Measurements from ENCODE around the gene VASN.

The VASN gene

DNA sequence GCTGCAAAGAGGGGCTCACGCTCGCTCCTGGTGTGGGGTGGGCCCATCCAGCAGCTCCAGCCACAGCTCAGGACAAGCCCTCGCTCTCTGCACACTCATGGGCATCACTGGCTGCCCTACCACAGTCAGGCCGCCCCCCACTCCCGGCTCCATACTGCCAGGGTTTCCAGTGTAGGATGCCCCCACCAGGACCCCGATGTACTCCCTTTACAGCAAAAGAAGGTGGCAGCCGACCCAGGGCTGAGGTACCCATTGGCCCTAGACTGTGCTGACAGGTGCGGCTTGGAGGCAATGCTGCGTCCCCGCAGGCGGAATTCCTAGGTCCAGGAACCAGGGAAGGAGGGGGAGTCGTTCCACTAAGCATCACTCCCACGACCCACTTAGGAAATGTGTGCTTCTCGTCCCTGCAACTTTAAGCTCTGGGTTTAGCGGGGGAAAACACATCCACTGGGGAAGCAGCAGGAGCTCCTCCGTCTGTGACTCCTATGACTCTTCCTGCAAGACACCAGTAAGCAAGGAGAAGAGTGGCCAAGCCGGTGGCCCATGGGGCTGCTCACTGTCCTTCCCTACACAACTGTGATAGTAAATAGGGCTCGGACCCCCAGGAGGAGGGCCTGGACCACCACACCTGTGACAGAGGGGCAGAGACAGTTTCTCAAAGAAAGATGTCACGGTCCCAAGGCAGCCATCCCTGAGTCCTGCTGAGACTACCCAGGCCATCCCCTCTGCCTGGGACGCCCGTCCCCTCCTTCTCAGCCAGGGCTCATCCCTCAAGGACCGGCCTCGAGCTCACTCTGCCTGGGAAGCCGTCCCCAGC, 31.7 kb downstream of the VASN start:
- no peak for DNase-seq (ENCODE audit: low read depth)

DNA sequence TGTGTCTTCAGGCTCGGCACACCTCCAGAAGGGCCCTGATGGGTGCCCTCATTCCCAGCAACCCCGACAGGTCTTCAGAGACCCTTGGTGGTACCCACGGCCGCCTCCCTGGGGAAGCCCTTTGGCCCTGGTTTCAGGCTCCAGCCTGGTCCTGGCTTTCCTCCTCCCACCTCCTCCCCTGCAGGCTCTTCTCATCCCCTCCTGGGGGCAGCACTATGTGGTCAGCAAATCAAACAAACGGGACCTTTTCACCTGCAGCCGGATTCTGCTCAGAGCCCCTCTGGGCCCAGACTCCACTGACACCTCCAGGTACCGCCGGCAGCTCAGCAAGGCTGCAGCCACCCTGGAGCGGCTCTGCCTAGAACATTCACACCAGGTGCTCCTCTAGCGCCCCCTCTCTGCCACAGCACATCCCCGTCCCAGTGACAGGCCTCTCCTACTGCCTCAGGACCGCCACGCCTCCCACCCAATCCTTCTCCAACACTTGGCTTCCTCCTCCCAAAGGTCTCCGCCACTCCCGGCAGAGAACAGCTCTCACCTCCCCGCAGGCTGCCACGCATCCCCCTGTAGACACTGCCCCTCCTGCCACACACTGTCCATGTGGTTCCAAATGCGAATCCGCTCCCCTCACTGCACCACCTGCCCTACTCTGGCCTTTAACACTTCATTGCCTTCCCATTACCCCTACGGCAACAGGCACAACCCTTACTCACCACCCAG, 32.8 kb downstream of the VASN start:
- DNase-seq (ENCODE audit: low read depth): no peak

DNA sequence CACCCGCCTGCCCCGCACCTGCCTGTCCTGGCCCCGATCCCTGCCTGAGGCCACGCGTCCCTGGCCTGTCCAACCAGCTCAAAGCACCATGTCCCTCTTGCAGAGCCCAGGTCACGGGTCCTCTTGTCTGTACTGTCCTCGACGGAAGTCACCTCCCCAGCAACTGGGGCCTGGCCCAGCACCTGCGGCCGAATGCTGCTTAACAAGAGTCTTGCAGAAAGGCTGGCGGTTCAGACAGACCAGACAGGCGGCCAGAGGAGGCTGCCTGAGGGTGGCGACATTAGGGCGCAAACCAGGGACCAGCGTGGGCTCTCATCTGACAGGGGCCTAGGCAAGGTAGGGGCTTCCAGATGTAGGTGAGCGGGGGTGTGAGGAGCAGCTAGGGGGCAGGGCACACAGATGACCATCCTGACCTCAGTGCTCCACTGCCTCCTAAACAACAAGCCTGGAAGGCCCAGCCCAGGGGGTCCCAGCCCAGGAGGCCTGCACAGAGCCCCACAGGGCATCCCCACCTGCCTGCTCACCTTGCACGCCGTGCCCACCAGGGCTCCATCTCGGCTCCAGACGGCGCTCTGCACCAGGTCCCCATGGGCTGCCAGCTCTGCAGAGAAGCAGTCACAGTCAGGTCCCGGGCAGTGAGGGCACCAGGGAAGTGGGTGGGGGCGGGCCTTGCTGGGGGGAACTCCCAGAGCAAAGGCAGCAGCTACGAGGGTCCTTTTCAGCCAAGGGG, 33.5 kb downstream of the VASN start:
- DNase-seq (ENCODE audit: low read depth): no peak

DNA sequence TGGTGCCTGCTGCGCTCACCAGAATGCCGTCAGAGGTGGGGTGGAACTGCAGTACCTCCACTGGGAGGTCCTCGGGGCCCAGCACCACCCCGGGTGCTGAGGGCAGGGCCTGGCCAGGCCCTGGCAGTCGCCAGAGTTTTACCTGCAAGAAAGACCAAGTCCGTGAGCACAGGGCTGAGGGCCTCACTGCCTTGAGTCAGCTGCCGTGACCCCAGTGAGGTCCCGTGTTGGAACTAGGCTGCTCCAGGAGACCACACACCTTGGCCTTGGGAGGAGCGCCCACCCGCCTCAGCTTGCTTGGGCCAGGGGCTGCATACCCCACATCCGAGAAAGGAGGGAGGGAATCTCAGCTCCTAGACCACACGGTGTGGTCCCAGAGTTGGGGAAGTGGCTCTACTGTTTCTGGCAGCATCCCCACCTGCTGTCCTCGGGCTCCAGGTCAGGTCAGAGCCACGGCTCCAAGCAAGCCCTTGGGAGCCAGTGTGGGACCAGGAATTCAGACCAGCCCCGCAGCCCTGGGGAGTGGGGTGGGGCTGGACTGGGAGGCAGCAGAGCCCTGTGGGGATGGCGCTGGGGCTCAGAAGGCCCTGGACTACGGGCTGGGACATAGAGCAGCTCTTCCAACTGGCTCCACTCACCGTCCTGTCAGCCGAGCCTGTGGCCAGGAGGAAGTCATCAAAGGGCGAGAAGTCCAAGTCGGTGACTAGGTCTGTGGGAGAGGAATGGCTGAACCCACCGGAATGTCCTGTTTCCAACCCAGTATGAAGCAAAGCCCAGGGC, 36.1 kb downstream of the VASN start:
- no peak for DNase-seq (ENCODE audit: low read depth)

DNA sequence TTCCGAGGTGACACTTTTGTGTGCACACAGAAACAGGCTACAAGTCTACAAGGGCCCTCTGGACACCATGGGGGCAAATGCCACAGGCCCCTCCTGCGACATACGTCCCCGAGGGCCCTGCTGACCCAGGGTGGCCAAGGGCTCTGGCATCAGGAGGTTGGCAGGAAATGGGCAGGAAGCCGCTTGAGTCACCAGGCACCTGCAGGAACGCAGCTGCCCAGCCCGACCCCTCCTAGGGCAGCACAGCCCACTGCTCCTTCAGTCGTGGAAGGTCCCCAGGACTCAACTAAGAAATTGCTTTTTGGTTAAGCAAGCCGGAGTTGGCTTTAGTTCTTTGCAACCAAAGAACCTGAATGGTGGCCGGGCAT, 36.7 kb downstream of the VASN start:
- no peak for DNase-seq (ENCODE audit: low read depth)

DNA sequence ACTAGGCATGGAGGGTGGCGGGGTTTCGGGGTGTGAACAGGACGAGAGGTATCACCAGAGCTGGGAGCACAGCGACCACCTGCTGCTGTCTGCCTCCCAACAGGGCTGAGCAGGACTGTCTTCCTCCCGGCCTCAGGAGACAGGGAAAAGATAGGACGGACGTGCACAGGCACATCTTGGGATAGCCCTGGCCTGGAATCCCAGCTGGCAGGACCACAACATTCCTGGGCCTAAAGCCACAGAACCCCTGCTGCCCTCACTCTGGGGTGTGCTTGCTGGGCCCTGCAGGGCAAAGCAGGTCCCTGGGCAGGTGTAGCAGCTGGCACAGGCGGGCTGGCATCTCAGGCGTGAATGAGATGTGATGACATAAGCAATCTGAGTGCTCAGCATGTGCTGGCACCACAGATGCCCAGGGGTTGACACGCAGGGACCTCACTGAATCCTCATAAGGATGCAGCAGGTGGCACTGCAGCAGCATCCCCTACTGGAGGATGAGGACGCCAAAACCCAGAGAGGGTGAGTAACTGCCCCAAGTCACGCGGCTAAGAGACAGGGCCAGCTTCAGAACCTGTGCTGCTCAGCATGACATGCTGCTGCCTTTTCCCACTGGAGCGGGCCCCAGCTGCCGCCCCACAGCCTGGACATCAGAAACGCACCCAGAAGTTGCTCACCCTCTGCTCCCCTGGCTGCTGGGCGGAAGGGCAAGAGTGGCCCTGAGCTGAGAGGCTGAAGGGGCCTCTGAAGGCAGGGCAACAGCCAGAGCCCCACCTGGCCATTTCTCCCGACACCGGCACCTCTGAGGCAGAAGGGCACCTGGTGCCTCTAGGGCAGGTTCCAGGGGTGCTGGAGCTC, 37.7 kb downstream of the VASN start:
- DNase-seq (ENCODE audit: low read depth): no peak

DNA sequence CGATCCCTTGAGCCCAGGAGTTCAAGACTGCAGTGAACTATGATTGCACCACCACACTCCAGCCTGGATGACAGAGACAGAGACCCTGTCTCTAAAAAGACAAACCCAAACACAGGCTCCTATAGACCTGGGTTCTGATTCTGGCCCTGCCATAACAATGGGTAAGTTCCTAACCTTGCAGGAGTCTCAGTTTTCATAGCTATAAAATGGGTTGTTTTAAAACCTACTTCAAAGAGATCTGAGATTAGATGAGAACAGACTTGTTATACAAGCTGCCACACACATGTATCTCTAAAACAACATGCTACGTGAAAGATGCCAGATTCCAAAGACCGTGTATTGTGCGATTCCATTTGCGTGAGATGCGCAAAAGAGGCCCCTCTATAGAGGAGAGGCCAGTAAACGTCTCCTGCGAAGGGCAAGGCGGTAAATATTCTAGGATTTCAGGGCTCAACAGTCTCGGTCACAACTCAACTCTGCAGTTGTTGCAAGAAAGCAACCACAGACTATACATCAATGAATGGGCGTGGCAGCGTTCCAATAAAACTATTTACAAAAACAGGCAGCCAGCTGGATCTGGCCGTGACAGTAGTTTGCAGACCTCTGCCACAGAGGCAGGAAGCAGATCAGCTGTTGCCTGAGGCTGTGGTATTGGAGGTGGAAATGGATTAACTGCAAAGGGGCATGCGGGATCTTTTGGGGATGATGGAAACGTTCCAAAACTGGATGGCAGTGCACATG, 38.9 kb downstream of the VASN start:
- DNase-seq (ENCODE audit: low read depth): no peak

DNA sequence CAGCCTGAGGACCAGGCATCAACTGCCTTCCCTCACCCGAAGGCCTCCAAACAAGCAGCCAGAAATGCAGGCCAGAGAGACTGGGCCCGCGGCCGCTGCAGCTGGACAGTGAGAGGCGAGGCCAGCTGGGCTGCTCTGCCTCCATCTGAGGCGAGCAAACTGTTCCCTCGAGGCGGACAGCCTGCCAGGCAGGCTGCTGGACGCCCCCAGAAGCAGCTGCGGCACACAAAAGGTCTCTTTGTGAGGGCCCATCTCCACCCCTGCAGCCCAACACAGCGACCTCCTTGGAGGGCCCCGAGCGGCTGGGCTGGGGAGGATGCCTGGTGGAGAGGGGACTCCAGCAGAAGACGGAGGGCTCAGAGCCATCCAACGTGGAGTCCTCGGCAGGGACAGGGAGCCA, 40.0 kb downstream of the VASN start:
- no peak for DNase-seq (ENCODE audit: low read depth)

DNA sequence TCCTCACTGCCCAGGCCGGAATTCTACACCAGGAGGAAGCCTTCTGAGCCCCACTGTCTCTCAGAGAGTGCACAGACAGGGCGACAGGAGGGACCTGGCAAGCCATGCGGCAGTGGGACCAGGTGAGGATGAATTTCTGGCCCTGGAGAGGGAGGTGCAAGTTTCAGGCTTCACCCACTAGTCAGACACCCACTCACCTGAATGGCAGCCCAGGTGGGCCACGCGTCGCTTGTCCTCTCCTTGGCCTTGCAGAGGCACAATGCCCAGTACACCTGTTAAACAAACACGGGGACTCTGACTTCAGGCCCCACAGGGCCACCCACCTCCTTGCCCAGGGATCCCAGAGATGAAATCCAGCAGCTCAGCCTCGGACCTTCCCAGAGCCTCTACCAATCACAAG, 40.5 kb downstream of the VASN start:
- DNase-seq (ENCODE audit: low read depth): no peak

DNA sequence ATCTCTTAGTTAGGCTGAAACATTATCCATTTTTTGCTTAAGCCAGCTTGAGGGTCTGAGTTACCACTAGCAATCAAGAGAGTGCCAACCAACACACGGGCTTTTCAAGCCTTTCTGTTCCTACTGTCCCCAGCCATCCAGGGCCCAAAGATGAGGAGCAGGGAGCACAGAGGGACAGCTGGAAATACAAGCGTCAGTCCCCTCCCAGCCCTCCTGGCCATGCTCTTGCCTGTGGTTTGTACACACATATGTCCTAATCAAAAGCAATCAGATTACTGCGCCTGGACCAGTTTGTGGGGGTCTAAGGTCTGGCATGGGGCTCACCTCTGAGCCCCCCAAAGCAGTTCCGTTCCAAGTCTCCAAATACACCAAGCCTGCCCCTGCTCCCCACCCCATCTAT, 41.2 kb downstream of the VASN start:
- no peak for DNase-seq (ENCODE audit: low read depth)

DNA sequence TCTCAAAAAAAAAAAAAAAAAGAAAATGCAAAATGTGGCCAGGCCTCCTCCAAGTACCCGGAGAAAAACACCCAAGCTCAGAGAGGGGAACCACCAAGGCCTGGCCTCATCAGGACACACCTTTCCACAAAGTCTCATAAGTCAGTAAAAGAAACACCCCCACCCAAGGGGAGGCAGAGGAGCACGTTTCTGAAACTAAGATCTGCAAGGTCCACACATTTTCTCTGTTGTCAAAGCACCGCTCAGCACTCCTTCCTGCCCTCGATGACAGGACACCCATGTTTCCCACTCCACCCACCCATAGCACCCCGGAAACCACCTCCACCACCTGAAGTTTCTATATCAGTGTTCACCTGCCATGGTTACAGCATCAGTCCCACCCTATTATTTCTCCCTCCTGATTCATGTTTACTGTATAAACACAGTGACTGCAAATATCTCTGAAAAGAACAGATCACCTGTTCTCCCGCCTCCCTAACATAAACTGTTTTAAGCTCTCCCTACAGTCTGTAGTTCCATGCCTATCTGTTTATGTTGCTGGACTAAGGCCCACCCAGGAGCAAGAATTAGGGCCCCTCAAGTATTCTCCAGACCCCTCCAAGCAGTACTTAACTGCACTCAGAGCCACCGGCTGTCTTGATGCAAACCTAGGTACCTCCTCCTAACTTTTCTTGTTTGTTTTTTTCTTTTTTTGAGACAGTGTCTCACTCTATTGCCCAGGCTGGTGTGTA, 42.7 kb downstream of the VASN start:
- peak; percentile 74 for DNase-seq (ENCODE audit: low read depth)

DNA sequence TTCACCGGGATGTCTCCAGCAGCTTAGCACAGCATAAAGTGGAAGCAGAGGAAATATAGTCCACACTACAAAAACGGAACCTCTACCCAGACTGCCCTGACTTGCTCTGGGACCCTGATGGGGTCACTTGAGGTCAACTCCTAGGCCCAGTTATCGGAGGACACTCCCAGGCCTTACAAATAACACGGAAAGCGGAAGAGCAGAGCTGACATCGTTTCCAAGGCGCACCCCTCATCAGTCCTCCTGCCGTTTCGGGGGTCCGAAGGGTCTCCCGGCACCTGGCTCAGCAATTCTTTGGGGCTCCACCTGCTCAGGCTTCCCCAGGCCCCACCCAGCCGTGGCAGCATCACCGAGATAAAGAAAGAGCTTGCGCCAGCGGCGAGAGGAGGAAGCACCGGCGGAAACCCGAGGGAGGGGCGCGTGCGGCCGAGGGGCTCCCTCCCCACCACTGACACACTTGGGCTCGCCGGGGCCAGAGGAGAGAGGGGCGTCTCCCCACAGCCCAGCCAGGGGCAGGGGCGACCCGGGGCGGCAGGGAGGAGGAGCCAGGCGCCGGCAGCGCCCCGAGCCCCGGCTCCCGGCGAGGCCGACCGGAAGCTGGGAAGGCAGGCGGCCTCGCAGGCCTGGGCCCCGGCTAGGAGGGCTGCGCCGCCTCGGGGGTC, 44.0 kb downstream of the VASN start:
- no peak for DNase-seq (ENCODE audit: low read depth)

DNA sequence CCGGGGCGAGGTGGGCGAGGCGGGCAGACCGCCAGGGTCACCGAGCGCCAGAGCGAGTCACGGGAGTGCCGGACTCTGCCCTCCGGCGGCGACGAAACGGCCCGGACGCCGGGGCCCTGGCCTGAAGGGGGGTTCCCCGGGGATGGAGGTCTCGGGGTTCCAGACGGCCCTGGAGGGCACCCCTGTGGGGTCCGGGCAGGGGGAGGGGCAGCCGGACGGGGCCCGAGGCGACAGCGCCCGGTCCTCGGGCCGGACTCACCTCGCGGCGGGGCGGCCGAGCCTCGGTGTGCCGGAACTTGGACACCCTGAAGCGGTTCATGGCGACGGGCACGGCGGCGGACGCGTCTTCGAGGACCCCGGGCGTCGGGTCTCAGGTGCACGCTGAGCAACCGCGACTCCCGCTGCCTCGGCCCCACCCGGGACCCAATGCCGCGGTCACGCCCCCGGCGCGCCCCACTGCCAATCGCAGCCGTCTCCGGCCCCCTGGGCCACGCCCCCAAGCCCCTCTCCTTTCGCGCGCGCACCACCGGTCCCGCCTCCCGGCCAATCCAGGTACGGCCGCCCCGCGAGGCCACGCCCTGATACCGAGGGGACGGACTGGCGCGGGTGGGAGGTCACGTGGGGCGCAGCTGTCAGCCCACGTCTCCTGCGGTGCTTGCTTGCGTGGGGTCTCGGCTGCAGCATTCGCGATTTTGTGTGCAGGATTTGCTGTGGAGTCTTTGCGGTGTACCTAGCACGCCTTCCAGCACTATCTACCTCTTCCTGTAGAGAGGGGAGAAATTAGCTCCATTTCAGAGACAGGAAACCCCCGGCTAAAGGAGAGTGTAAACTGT, 44.8 kb downstream of the VASN start, which contains the start of gene CORO7:
Gene CORO7 (minus strand): TSS at position 397 of the 833 bp plus-strand sequence. CDS start 78 bp downstream, at position 319.
- peak; percentile 99 for DNase-seq (ENCODE audit: low read depth)

DNA sequence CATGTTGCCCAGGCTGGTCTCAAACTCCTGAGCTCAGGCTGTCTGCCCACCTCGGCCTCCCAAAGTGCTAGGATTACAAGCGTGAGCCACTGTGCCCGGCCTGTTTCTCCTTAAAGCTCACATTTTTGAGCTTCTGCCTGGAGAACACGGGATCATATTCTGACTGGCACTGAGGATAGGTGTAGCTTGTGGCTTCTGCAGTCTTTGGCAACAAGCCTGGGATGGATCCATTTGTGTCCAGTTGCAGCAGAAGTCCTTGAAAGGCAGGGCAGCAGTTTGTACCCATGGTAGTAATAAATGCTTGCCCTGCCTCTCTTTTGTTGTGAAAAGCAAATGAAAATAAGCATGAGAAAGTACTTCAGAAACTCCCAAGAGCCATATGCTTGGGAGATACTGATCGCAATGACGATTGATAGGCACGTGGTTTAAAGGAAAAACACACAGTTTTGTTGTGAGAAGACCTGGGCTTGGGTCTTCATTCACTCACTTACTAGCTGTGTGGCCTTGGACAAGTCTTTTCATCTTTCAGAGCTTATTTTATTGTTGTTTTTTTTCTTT, 47.8 kb downstream of the VASN start:
- DNase-seq (ENCODE audit: low read depth): no peak

DNA sequence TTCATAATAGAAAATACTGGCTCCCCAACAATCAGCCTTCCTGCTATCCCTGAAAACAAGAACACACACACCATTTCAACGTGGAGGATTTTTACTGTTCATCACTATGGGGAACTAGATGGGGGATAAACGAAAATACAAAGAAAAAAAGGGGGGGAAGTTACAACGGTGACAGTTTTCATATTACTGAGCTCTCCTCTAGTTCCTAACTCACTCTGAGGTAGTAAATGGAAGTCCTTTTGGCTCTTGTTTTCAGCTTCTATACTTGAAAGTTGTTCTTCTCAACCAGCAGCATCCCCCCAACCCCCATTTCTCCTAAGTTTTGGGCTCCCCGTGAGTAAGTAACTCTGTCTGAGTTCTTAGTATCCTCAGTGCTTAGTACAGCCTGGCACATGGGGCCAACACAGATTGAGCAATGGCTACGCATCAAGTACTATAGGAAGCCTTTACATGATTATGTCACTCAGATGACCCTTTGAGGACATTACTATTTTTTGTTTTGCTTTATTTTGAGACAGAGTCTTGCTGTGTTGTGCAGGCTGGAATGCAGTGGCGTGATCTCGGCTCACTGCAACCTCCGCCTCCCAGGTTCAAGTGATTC, 49.0 kb downstream of the VASN start:
- DNase-seq (ENCODE audit: low read depth): no peak

DNA sequence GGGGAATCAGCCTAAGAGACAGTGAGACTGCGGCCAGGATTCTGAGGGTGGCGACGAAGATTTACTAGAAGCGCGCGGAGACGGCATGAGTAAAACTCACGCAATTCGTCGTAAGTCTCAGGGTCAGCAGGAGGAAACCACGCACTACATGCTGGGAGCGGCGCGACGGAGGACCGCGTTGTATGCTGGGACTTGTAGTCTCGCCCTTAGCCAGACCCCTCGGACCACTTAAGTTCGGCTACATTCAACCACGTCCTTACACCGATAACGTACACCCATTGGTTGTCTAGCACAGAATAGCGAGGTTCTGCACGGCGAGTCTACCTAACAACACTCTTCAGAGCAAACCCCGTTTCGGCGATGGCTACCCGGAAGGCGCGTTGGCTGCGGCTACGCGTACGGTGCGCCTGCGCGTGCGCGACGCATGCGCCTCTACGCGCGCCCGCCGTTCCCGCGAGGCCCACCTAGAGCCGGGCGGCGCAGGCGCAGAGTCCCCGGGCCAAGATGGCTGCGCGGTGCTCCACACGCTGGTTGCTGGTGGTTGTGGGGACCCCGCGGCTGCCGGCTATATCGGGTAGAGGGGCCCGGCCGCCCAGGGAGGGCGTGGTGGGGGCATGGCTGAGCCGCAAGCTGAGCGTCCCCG, 53.9 kb downstream of the VASN start, which contains the start of gene DNAJA3:
Gene DNAJA3 (plus strand): TSS at position 491 of the 643 bp plus-strand sequence. CDS start 14 bp downstream, at position 505.
- peak; percentile 87 for DNase-seq (ENCODE audit: low read depth)

Measured in stimulated activated CD4-positive, alpha-beta T cell treated with anti-CD3 and anti-CD28 coated beads, Interleukin-2, amount 100 ng/mL, for 4 hours (primary cell).